Trophoblast cell (in vitro differentiated cells and primary cell): ENCODE data around the gene ZAP70.

Experiments
- DNase-seq, 2 donors: peaks; one replicate each; pipeline ENCODE4 v3.0.0-alpha.2; 2016
- H2AFZ ChIP-seq: 2 replicates; pipeline ENCODE4 v1.6.1; 2013; ENCODE audit warnings: low read length, moderate library complexity, mild to moderate bottlenecking; ENCODE audit not compliant: insufficient read depth, poor library complexity
- H2AK5ac ChIP-seq: 2 replicates; pipeline ENCODE4 v1.6.1; 2013; ENCODE audit warnings: mild to moderate bottlenecking, low read length
- H2BK120ac ChIP-seq: 2 replicates; pipeline ENCODE4 v1.6.1; 2013; ENCODE audit warnings: low read length, mild to moderate bottlenecking, moderate library complexity; ENCODE audit not compliant: insufficient read depth, poor library complexity
- H2BK12ac ChIP-seq: 2 replicates; pipeline ENCODE4 v1.6.1; 2013; ENCODE audit warnings: mild to moderate bottlenecking, low read length, moderate library complexity
- H2BK5ac ChIP-seq: 2 replicates; pipeline ENCODE4 v1.6.1; 2013; ENCODE audit warnings: low read length, low read depth, moderate library complexity, mild to moderate bottlenecking; ENCODE audit not compliant: poor library complexity
- H3K14ac ChIP-seq: 2 replicates; pipeline ENCODE4 v1.6.1; 2013; ENCODE audit warnings: mild to moderate bottlenecking, low read length
- H3K18ac ChIP-seq: 2 replicates; pipeline ENCODE4 v1.6.1; 2013; ENCODE audit warnings: mild to moderate bottlenecking, low read length
- H3K23ac ChIP-seq: 2 replicates; pipeline ENCODE4 v1.6.1; 2013; ENCODE audit warnings: low read length
- H3K27ac ChIP-seq: 2 replicates; pipeline ENCODE4 v1.5.1; 2013; ENCODE audit warnings: low read depth, mild to moderate bottlenecking, inconsistent platforms, low read length, moderate library complexity
- H3K27me3 ChIP-seq: 2 replicates; pipeline ENCODE4 v1.6.1; 2013; ENCODE audit warnings: inconsistent platforms, mild to moderate bottlenecking, low read length, moderate library complexity; ENCODE audit not compliant: insufficient read depth
- H3K36me3 ChIP-seq, 2 experiments: 1 replicate in 1 of 2; 2 replicates in 1 of 2; pipeline ENCODE4 v1.6.1; 2013; ENCODE audit warnings: low read length in 2 of 2, mild to moderate bottlenecking in 2 of 2, moderate library complexity in 1 of 2; ENCODE audit not compliant: insufficient read depth in 2 of 2, control insufficient read depth in 1 of 2
- H3K4ac ChIP-seq: 2 replicates; pipeline ENCODE4 v1.6.1; 2013; ENCODE audit warnings: low read depth, mild to moderate bottlenecking, low read length, moderate library complexity
- H3K4me1 ChIP-seq, 2 experiments: 1 replicate in 1 of 2; 2 replicates in 1 of 2; pipeline ENCODE4 v1.6.1; 2013; ENCODE audit warnings: low read length in 2 of 2, mild to moderate bottlenecking in 2 of 2, moderate library complexity in 1 of 2; ENCODE audit not compliant: insufficient read depth in 2 of 2, control insufficient read depth in 1 of 2
- H3K4me2 ChIP-seq: 2 replicates; pipeline ENCODE4 v1.6.1; 2013; ENCODE audit warnings: inconsistent platforms, mild to moderate bottlenecking, low read length, moderate library complexity
- H3K4me3 ChIP-seq: 2 replicates; pipeline ENCODE4 v1.5.1; 2013; ENCODE audit warnings: mild to moderate bottlenecking, low read depth, low read length, inconsistent platforms
- H3K79me1 ChIP-seq: one replicate; pipeline ENCODE4 v1.6.1; 2013; ENCODE audit warnings: low read length
- H3K79me2 ChIP-seq: 2 replicates; pipeline ENCODE4 v1.6.1; 2013; ENCODE audit warnings: low read length, mild to moderate bottlenecking; ENCODE audit not compliant: control insufficient read depth, insufficient read depth, poor library complexity
- H3K9ac ChIP-seq: 2 replicates; pipeline ENCODE4 v1.6.1; 2013; ENCODE audit warnings: mild to moderate bottlenecking, low read length
- H3K9me3 ChIP-seq: 2 replicates; pipeline ENCODE4 v1.6.1; 2013; ENCODE audit warnings: low read depth, mild to moderate bottlenecking, control low read depth, inconsistent platforms, low read length; ENCODE audit not compliant: insufficient read depth
- H4K12ac ChIP-seq: 2 replicates; pipeline ENCODE4 v1.6.1; 2013; ENCODE audit warnings: low read depth, mild to moderate bottlenecking, low read length, moderate library complexity
- H4K8ac ChIP-seq: 2 replicates; pipeline ENCODE4 v1.6.1; 2013; ENCODE audit warnings: low read depth, mild to moderate bottlenecking, low read length, moderate library complexity
- H4K91ac ChIP-seq: one replicate; pipeline ENCODE4 v1.6.1; 2013; ENCODE audit warnings: low read depth, mild to moderate bottlenecking, low read length, moderate library complexity
- WGBS: extraction: QIAGEN DNeasy Blood & Tissue Kit; methylation state at CpG from one replicate; pipeline ENCODE4 v1.1.7; 2013; ENCODE audit warnings: missing lambda C conversion rate; ENCODE audit not compliant: insufficient read length, insufficient coverage; ENCODE audit errors: extremely low coverage; 5-methylcytosine and 5-hydroxymethylcytosine counted together

Gene ZAP70

DNA sequence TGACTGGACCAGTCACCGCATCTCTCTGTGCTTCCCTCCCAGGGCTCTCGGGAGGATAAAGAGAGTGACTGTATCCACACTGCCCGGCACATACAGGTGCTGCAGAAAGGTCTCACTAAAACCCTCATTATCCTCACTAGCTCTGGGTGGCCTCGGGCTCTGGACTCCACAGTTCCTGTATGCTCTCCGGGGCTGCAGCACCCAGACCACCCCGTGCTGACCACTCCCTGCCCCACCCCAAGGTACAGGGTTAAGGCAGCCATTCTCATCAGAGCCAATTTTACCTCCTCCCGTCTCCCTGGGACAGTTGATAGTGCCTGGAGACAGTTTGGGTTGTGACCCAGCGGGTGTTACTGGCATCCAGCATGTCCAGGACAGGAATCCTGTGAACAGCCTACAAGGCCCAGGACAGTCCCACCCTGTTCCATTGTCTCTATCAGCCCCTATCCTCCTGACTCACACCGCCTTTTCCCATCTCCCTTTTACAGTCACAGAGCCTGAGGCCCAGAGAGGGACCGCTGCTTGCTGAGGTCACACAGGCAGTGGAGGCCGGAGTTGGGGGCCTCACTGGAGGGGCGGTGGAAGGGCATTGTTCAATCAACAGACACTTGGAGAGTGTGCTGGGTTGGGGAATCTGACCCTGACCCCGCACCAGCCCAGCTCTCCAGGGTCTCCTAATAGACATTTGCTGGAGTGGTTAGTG is 1.7 kb downstream of the ZAP70 start:
- no peaks in the 10 kb centered on the region for H3K36me3 ChIP-seq
- H4K91ac ChIP-seq: peak overlapping the region; percentile 41
- peak overlapping the region; percentile 8 for H3K18ac ChIP-seq
- no CpG with 5 or more reads among the region's 13 CpGs for WGBS
- no peak overlapping the region for H2BK5ac ChIP-seq
- H3K4me2 ChIP-seq: no peak overlapping the region
- no peak overlapping the region for H4K12ac ChIP-seq
- no peak overlapping the region for H3K4me3 ChIP-seq
- peak overlapping the region; percentile 4 for H2AK5ac ChIP-seq
- peak overlapping the region; percentile 23 for H2BK12ac ChIP-seq
- no peak overlapping the region for H4K8ac ChIP-seq
- H3K23ac ChIP-seq: no peak overlapping the region
- no peak overlapping the region for H2AFZ ChIP-seq
- H3K27ac ChIP-seq: no peak overlapping the region
- no peak overlapping the region for H3K4ac ChIP-seq
- peaks cover 32% of the 10 kb centered on the region for H3K79me1 ChIP-seq
- H3K9me3 ChIP-seq: no peaks in the 10 kb centered on the region
- no peak overlapping the region for H3K9ac ChIP-seq
- peaks cover 38 to 51% of the 10 kb centered on the region in 2 experiments for H3K4me1 ChIP-seq
- H3K27me3 ChIP-seq: no peaks in the 10 kb centered on the region
- H3K79me2 ChIP-seq: no peaks in the 10 kb centered on the region
- DNase-seq: peak; percentile 53 to 57
- no peak overlapping the region for H3K14ac ChIP-seq
- no peak overlapping the region for H2BK120ac ChIP-seq

DNA sequence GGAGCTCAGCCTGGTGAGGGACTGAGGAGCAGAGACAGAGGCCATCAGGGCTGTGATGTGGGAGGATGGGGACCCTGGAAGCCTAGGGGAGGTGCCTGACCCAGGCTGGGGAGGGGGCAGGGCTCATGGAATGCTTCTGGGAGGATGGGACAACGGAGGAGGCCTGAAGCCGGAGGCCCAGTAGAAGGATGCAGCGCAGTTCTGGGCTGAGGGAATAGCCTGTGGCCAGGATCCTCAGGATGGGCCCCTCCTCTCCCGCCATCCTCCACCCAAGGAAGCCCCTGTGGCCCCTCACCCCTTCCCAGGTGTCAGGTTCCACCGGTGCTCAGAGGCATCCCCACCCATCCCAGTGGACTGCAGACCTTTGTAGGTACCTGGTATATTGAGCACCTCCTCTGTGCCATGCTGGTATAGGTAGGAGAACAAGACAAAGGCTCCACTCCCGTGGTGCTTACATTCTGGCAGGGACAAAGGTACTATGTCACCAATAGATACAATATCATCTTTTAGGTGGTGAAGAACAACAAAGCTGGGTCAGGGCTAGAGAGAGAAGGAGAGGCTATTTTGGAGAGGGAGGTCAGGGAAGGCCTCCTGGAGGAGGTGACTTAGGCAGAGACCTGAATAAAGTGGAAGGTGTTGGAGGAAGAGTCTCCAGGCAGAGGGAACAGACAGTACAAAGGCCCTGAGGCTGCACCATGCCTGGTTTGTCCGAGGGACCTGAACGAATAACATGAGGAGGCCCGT is 2.7 kb downstream of the ZAP70 start:
- H2AK5ac ChIP-seq: peak overlapping the region; percentile 80
- H3K18ac ChIP-seq: peak overlapping the region; percentile 18
- no peak overlapping the region for H3K4me3 ChIP-seq
- no peak overlapping the region for H2BK120ac ChIP-seq
- peaks cover 27% of the 10 kb centered on the region for H3K79me1 ChIP-seq
- no peak overlapping the region for H3K4me2 ChIP-seq
- no peak overlapping the region for H3K23ac ChIP-seq
- no peak for DNase-seq
- no peaks in the 10 kb centered on the region for H3K79me2 ChIP-seq
- no peaks in the 10 kb centered on the region for H3K27me3 ChIP-seq
- no peak overlapping the region for H3K27ac ChIP-seq
- peaks cover 31 to 45% of the 10 kb centered on the region in 2 experiments for H3K4me1 ChIP-seq
- no CpG with 5 or more reads among the region's 9 CpGs for WGBS
- no peak overlapping the region for H2AFZ ChIP-seq
- no peak overlapping the region for H3K9ac ChIP-seq
- H2BK5ac ChIP-seq: no peak overlapping the region
- H3K9me3 ChIP-seq: no peaks in the 10 kb centered on the region
- peak overlapping the region; percentile 15 for H4K91ac ChIP-seq
- H3K4ac ChIP-seq: no peak overlapping the region
- H3K14ac ChIP-seq: peak overlapping the region; percentile 26
- H4K8ac ChIP-seq: peak overlapping the region; percentile 40
- no peak overlapping the region for H2BK12ac ChIP-seq
- no peaks in the 10 kb centered on the region for H3K36me3 ChIP-seq
- no peak overlapping the region for H4K12ac ChIP-seq

DNA sequence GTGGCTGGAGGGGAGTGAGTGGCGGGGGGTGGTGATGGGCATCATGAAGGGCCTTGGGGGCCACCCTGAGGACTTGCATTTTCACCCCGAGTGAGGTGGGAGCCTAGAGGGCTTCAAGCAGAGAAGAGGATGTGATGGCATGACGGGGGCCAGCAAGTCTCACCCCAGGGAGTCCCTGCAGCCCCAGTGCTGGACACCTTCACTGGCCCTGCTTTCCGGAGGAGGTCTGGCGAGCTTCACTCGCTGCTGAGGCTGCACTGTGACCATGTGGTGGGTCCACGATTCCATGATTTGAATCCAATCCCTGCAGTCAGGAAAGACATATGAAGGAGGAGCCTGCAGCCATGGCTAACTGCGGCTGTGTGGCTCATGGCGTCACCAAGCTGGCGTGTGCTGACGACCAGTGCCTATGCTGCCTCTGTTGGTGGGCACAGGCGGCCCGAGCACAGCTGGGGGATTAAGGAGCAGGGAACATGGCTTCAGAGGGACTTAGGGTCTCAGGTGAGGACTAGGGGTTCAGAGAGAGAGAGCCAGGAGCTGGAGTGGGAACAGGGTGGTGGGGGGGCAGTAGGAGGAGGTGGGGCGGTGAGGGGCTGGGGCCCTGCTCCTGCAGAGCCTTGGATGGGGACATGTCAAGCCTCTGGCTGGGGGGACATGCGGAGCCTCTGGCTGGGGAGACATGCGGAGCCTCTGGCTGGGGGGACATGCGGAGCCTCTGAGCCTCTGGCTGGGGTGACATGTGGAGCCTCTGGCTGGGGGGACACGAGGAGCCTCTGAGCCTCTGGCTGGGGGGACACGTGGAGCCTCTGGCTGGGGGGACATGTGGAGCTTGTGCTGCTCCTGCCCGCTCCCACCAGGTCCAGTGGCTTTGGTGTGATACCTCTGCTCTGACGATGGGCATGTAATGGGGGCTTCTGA is 3.6 kb downstream of the ZAP70 start:
- Histone ChIP-seq H3K27me3 (no peaks in the 10 kb centered on the region), H2AFZ (no peak overlapping the region), H4K12ac (no peak overlapping the region), H2BK120ac (no peak overlapping the region), H3K9ac (no peak overlapping the region), H3K79me2 (no peaks in the 10 kb centered on the region), H2AK5ac (peak overlapping the region; percentile 57), H2BK5ac (no peak overlapping the region), H3K4me3 (no peak overlapping the region), H3K9me3 (no peaks in the 10 kb centered on the region), H3K23ac (no peak overlapping the region), H3K4me2 (no peak overlapping the region), H4K91ac (no peak overlapping the region), H3K4me1 (peaks cover 24 to 37% of the 10 kb centered on the region in 2 experiments), H3K79me1 (peaks cover 20% of the 10 kb centered on the region), H3K4ac (no peak overlapping the region), H3K18ac (no peak overlapping the region), H3K14ac (peak overlapping the region; percentile 22), H4K8ac (no peak overlapping the region), H2BK12ac (peak overlapping the region; percentile 56), H3K27ac (no peak overlapping the region), H3K36me3 (no peaks in the 10 kb centered on the region)
- DNase-seq: no peak
- WGBS: no CpG with 5 or more reads among the region's 21 CpGs

DNA sequence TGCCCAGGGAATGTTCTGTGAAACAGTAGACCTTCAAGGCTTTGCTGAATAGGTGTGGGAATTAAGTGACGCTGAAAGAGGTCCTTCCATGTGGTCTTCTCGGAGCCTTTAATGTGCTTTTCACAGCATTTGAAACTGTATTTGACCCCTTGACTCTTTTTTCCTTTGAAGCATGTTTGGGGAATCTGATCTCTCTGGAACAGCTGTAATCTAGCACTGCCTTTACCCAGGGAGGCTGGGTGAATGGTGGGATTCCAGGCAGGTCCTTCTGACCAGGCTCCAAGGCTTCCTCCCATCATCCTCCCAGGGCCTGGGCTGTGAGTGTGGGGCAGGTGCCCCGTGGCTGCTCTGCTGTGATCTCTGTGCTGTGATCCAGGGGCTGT is 4.2 kb downstream of the ZAP70 start:
- H2BK12ac ChIP-seq: peak overlapping the region; percentile 46
- no peak overlapping the region for H4K8ac ChIP-seq
- no peak overlapping the region for H4K12ac ChIP-seq
- no peak overlapping the region for H3K27ac ChIP-seq
- H2AK5ac ChIP-seq: peak overlapping the region; percentile 52
- H3K4me1 ChIP-seq: peaks cover 21 to 33% of the 10 kb centered on the region in 2 experiments
- H3K4me2 ChIP-seq: no peak overlapping the region
- no peak overlapping the region for H3K9ac ChIP-seq
- no peak overlapping the region for H3K14ac ChIP-seq
- no peak overlapping the region for H2BK120ac ChIP-seq
- H2BK5ac ChIP-seq: no peak overlapping the region
- no peak overlapping the region for H3K4ac ChIP-seq
- H3K23ac ChIP-seq: no peak overlapping the region
- no peak overlapping the region for H2AFZ ChIP-seq
- H3K9me3 ChIP-seq: no peaks in the 10 kb centered on the region
- H3K4me3 ChIP-seq: no peak overlapping the region
- H3K27me3 ChIP-seq: no peaks in the 10 kb centered on the region
- peaks cover 17% of the 10 kb centered on the region for H3K79me1 ChIP-seq
- H3K18ac ChIP-seq: no peak overlapping the region
- H4K91ac ChIP-seq: no peak overlapping the region
- WGBS: no CpG with 5 or more reads among the region's 3 CpGs
- no peaks in the 10 kb centered on the region for H3K36me3 ChIP-seq
- no peak for DNase-seq
- H3K79me2 ChIP-seq: no peaks in the 10 kb centered on the region
